ENCODE measurements around the gene LRRC8B.

LRRC8B gene

GRCh38 chr1:89529196-89529595, 4.6 kb downstream of the LRRC8B start:
- Histone ChIP-seq H3K36me3 (ENCODE audit: control insufficient read depth in 1 of 2, insufficient read depth in 2 of 2, low read length in 2 of 2) (no peaks in the 10 kb centered on the region), H3K9me3 (ENCODE audit: insufficient read depth, low read depth, low read length) (no peaks in the 10 kb centered on the region), H3K27me3 (ENCODE audit: insufficient read depth, low read length) (no peaks in the 10 kb centered on the region), H3K9ac (ENCODE audit: low read length) (no peak overlapping the region), H3K4ac (ENCODE audit: low read depth, low read length) (no peak overlapping the region), H4K8ac (ENCODE audit: low read depth, low read length) (no peak overlapping the region), H2AK5ac (ENCODE audit: low read length) (no peak overlapping the region), H3K4me3 (ENCODE audit: low read depth, low read length) (no peak overlapping the region), H2BK5ac (ENCODE audit: low read depth, low read length, poor library complexity) (no peak overlapping the region), H3K4me2 (ENCODE audit: low read length) (no peak overlapping the region), H2BK120ac (ENCODE audit: insufficient read depth, low read length, poor library complexity) (no peak overlapping the region), H3K23ac (ENCODE audit: low read length) (no peak overlapping the region), H3K79me1 (ENCODE audit: low read length) (peaks cover 9% of the 10 kb centered on the region), H2AFZ (ENCODE audit: insufficient read depth, low read length, poor library complexity) (no peak overlapping the region), H2BK12ac (ENCODE audit: low read length) (no peak overlapping the region), H3K18ac (ENCODE audit: low read length) (no peak overlapping the region), H4K91ac (ENCODE audit: low read depth, low read length) (no peak overlapping the region), H3K27ac (ENCODE audit: low read depth, low read length) (no peak overlapping the region), H3K79me2 (ENCODE audit: control insufficient read depth, insufficient read depth, low read length, poor library complexity) (peaks cover 10% of the 10 kb centered on the region), H3K14ac (ENCODE audit: low read length) (no peak overlapping the region), H3K4me1 (ENCODE audit: control insufficient read depth in 1 of 2, insufficient read depth in 2 of 2, low read length in 2 of 2) (peaks cover 5 to 12% of the 10 kb centered on the region in 2 experiments), H4K12ac (ENCODE audit: low read depth, low read length) (no peak overlapping the region)
- DNase-seq: no peak
- WGBS (ENCODE audit: extremely low coverage, insufficient coverage, insufficient read length): no CpG with 5 or more reads among the region's 2 CpGs

- DNase-seq: no peak
- no peak overlapping the region for H3K23ac ChIP-seq (ENCODE audit: low read length)
- H2AK5ac ChIP-seq (ENCODE audit: low read length): no peak overlapping the region
- no peaks in the 10 kb centered on the region for H3K79me1 ChIP-seq (ENCODE audit: low read length)
- WGBS (ENCODE audit: extremely low coverage, insufficient coverage, insufficient read length): no CpG with 5 or more reads among the region's 8 CpGs
- H3K14ac ChIP-seq (ENCODE audit: low read length): no peak overlapping the region
- H3K27ac ChIP-seq (ENCODE audit: low read depth, low read length): no peak overlapping the region
- H3K4ac ChIP-seq (ENCODE audit: low read depth, low read length): no peak overlapping the region
- no peak overlapping the region for H3K4me3 ChIP-seq (ENCODE audit: low read depth, low read length)
- peaks cover 5 to 9% of the 10 kb centered on the region in 2 experiments for H3K4me1 ChIP-seq (ENCODE audit: control insufficient read depth in 1 of 2, insufficient read depth in 2 of 2, low read length in 2 of 2)
- H3K9me3 ChIP-seq (ENCODE audit: insufficient read depth, low read depth, low read length): no peaks in the 10 kb centered on the region
- peaks cover 1% of the 10 kb centered on the region for H3K79me2 ChIP-seq (ENCODE audit: control insufficient read depth, insufficient read depth, low read length, poor library complexity)
- H3K36me3 ChIP-seq (ENCODE audit: control insufficient read depth in 1 of 2, insufficient read depth in 2 of 2, low read length in 2 of 2): no peaks in the 10 kb centered on the region
- H4K91ac ChIP-seq (ENCODE audit: low read depth, low read length): no peak overlapping the region
- H2BK120ac ChIP-seq (ENCODE audit: insufficient read depth, low read length, poor library complexity): no peak overlapping the region
- no peak overlapping the region for H4K12ac ChIP-seq (ENCODE audit: low read depth, low read length)
- H2BK5ac ChIP-seq (ENCODE audit: low read depth, low read length, poor library complexity): no peak overlapping the region
- H2AFZ ChIP-seq (ENCODE audit: insufficient read depth, low read length, poor library complexity): no peak overlapping the region
- no peak overlapping the region for H3K4me2 ChIP-seq (ENCODE audit: low read length)
- no peak overlapping the region for H4K8ac ChIP-seq (ENCODE audit: low read depth, low read length)
- H2BK12ac ChIP-seq (ENCODE audit: low read length): no peak overlapping the region
- peak overlapping the region; percentile 28 for H3K9ac ChIP-seq (ENCODE audit: low read length)
- H3K18ac ChIP-seq (ENCODE audit: low read length): no peak overlapping the region
- H3K27me3 ChIP-seq (ENCODE audit: insufficient read depth, low read length): no peaks in the 10 kb centered on the region
These were observed 5.9 kb downstream of the LRRC8B start for GRCh38 chr1:89530444-89531089.

- Histone ChIP-seq H4K12ac (ENCODE audit: low read depth, low read length) (no peak overlapping the region), H3K9ac (ENCODE audit: low read length) (no peak overlapping the region), H3K23ac (ENCODE audit: low read length) (no peak overlapping the region), H2AK5ac (ENCODE audit: low read length) (no peak overlapping the region), H3K27ac (ENCODE audit: low read depth, low read length) (no peak overlapping the region), H3K4me2 (ENCODE audit: low read length) (no peak overlapping the region), H3K14ac (ENCODE audit: low read length) (no peak overlapping the region), H3K4ac (ENCODE audit: low read depth, low read length) (no peak overlapping the region), H2BK12ac (ENCODE audit: low read length) (no peak overlapping the region), H4K8ac (ENCODE audit: low read depth, low read length) (no peak overlapping the region), H2BK5ac (ENCODE audit: low read depth, low read length, poor library complexity) (no peak overlapping the region), H2BK120ac (ENCODE audit: insufficient read depth, low read length, poor library complexity) (no peak overlapping the region), H3K27me3 (ENCODE audit: insufficient read depth, low read length) (no peaks in the 10 kb centered on the region), H3K36me3 (ENCODE audit: control insufficient read depth in 1 of 2, insufficient read depth in 2 of 2, low read length in 2 of 2) (no peaks in the 10 kb centered on the region), H3K4me3 (ENCODE audit: low read depth, low read length) (no peak overlapping the region), H3K4me1 (ENCODE audit: control insufficient read depth in 1 of 2, insufficient read depth in 2 of 2, low read length in 2 of 2) (peaks cover 5 to 9% of the 10 kb centered on the region in 2 experiments), H2AFZ (ENCODE audit: insufficient read depth, low read length, poor library complexity) (no peak overlapping the region), H3K18ac (ENCODE audit: low read length) (no peak overlapping the region), H3K79me1 (ENCODE audit: low read length) (no peaks in the 10 kb centered on the region), H3K9me3 (ENCODE audit: insufficient read depth, low read depth, low read length) (no peaks in the 10 kb centered on the region), H4K91ac (ENCODE audit: low read depth, low read length) (no peak overlapping the region), H3K79me2 (ENCODE audit: control insufficient read depth, insufficient read depth, low read length, poor library complexity) (peaks cover 1% of the 10 kb centered on the region)
- DNase-seq: no peak
- no CpG with 5 or more reads among the region's 3 CpGs for WGBS (ENCODE audit: extremely low coverage, insufficient coverage, insufficient read length)
These were observed 7.0 kb downstream of the LRRC8B start for GRCh38 chr1:89531480-89532139.

- no peak overlapping the region for H2AFZ ChIP-seq (ENCODE audit: insufficient read depth, low read length, poor library complexity)
- no peak overlapping the region for H2BK5ac ChIP-seq (ENCODE audit: low read depth, low read length, poor library complexity)
- no peak overlapping the region for H4K8ac ChIP-seq (ENCODE audit: low read depth, low read length)
- H3K79me2 ChIP-seq (ENCODE audit: control insufficient read depth, insufficient read depth, low read length, poor library complexity): peaks cover 1% of the 10 kb centered on the region
- no CpG with 5 or more reads among the region's 4 CpGs for WGBS (ENCODE audit: extremely low coverage, insufficient coverage, insufficient read length)
- no peak overlapping the region for H3K14ac ChIP-seq (ENCODE audit: low read length)
- no peaks in the 10 kb centered on the region for H3K9me3 ChIP-seq (ENCODE audit: insufficient read depth, low read depth, low read length)
- H3K4ac ChIP-seq (ENCODE audit: low read depth, low read length): no peak overlapping the region
- H3K27me3 ChIP-seq (ENCODE audit: insufficient read depth, low read length): no peaks in the 10 kb centered on the region
- no peak overlapping the region for H4K12ac ChIP-seq (ENCODE audit: low read depth, low read length)
- no peak overlapping the region for H3K4me2 ChIP-seq (ENCODE audit: low read length)
- DNase-seq: no peak
- H3K4me1 ChIP-seq (ENCODE audit: control insufficient read depth in 1 of 2, insufficient read depth in 2 of 2, low read length in 2 of 2): peaks cover 5 to 9% of the 10 kb centered on the region in 2 experiments
- no peak overlapping the region for H2BK120ac ChIP-seq (ENCODE audit: insufficient read depth, low read length, poor library complexity)
- no peak overlapping the region for H3K23ac ChIP-seq (ENCODE audit: low read length)
- H3K36me3 ChIP-seq (ENCODE audit: control insufficient read depth in 1 of 2, insufficient read depth in 2 of 2, low read length in 2 of 2): no peaks in the 10 kb centered on the region
- no peak overlapping the region for H3K18ac ChIP-seq (ENCODE audit: low read length)
- no peak overlapping the region for H3K9ac ChIP-seq (ENCODE audit: low read length)
- no peak overlapping the region for H4K91ac ChIP-seq (ENCODE audit: low read depth, low read length)
- H2BK12ac ChIP-seq (ENCODE audit: low read length): no peak overlapping the region
- no peaks in the 10 kb centered on the region for H3K79me1 ChIP-seq (ENCODE audit: low read length)
- no peak overlapping the region for H3K4me3 ChIP-seq (ENCODE audit: low read depth, low read length)
- H3K27ac ChIP-seq (ENCODE audit: low read depth, low read length): no peak overlapping the region
- H2AK5ac ChIP-seq (ENCODE audit: low read length): no peak overlapping the region
These were observed 7.6 kb downstream of the LRRC8B start for GRCh38 chr1:89532228-89532627.
